GM12892 (cell line): ENCODE results near the gene IL24.

ENCODE experiments used
- DNase-seq: peaks from one replicate; pipeline ENCODE4 v3.0.0; 2011; ENCODE audit not compliant: insufficient read length
- FAIRE-seq: peaks from 2 replicates; lab custom pipeline; 2011; peaks lifted over from hg19 to GRCh38; lab: Jason Lieb, UNC
- POLR2A ChIP-seq: IDR thresholded peaks from 2 replicates; pipeline ENCODE4 v1.6.1; 2011; ENCODE audit warnings: low read depth, low read length, control low read depth
- POLR2AphosphoS5 ChIP-seq: IDR thresholded peaks from 2 replicates; pipeline ENCODE4 v1.6.1; 2011; ENCODE audit warnings: low read depth, low read length, control low read depth
- TAF1 ChIP-seq: IDR thresholded peaks from 2 replicates; pipeline ENCODE4 v1.6.1; 2011; ENCODE audit warnings: low read depth, mild to moderate bottlenecking, control low read depth, low read length, borderline replicate concordance

IL24 gene

DNA sequence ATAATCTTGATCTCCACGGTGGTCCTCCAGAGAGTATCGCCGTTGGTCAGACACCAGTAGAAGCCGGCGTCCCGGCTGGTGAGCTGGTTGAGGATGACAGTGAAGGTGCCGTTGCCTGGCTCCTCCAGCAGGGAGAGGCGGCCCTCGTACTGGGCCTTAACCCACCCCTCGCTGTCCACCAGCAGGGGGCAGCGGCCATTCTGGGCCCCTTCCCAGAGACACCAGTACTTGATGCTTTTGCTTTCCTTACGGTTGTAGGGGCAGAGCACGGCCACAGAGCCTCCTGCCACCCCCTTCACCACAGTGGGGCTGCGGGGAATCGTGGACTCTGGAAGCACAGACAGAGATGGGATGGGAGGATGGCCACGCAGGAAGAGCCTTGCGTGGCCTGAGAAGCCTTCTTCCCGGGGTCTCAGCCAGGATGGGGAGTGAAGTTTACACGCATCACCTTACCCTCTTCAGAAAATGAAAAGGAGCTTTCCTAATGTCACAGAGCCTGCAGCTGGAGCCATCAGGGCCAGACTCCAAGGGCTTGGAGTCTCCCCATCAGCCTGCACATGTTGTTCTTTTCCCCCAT is 38.3 kb downstream of the IL24 start:
- TF ChIP-seq POLR2AphosphoS5 (no peak), POLR2A (no peak), TAF1 (no peak)
- DNase-seq (no peak), FAIRE-seq (no peak)

DNA sequence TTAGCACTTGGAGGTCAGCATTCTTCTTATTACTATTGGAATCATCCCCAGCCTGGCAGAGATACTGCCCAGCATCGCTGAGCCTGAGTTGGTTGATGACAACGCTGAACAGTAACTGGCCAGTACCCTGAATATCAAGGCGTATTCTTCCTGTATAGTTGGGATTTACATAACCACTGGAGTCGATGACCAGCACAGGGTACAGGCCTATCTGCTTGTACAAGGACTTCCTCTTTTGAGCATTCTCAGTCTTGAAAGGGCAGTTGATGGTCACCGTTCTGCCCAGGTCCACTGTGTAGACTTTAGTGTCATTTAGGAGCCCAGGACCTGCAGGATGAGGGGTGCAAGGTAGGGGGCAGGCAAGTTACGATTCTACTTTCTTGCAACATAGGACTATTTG is 40.2 kb downstream of the IL24 start:
- TF ChIP-seq TAF1, result no peak
- TF ChIP-seq POLR2A, result no peak
- no peak for TF ChIP-seq POLR2AphosphoS5
- DNase-seq (no peak), FAIRE-seq (no peak)

DNA sequence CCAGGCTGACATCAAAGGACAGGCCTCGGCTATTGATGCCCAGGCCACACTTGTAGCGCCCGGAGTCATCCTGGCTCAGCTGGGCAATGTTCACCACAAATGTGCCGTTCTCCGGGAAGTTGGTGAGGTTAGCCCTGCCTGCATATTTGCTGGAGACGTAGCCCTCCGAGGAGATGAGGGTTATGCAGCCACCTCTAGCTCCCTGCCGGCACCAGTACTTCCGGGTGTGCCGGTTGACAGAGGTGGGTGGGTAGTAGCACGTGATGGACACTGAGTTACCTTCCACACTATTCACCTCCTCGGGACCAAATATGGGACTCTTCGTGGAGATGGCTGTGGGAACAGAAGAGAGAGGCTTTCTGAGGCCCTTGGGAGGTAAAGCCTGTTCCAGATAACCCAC is 41.9 kb downstream of the IL24 start:
- FAIRE-seq, result no peak
- TF ChIP-seq POLR2A (no peak), TAF1 (no peak), POLR2AphosphoS5 (no peak)
- no peak for DNase-seq

DNA sequence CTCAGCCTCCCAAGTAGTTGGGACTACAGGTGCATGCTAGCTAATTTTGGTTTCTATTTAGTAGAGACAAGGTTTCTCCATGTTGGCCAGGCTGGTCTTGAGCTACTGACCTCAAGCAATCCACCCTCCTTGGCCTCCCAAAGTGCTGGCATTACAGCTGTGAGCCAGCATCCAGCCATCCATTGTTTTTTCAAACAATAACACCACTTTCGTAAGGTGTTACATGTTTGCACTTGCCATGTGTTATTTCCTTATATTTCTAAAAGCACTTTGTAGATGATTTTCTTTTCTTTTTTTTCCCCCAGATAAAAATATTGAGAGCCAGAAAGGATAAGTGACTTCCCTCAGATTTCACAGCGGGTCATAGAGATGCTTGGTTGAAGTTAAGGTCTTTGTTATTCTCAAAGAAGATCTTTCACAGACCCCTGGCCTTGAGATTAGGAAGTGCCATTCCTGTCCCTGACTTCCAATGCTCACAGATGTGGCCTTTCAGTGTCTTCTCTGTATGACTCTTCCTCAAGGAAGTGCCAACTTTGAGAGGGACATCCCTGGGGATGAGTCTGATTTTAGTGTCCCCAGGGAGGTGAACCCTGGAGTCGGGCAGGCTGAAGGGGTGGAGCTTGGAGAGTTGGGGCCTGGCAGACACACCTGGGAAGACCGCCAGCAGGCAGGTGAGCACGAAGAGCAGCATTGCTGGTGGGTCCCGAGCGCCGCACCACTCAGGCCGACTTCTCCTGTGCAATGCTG is 42.8 kb downstream of the IL24 start:
- no peak for FAIRE-seq
- TF ChIP-seq TAF1 (no peak), POLR2AphosphoS5 (no peak), POLR2A (no peak)
- DNase-seq, result no peak

DNA sequence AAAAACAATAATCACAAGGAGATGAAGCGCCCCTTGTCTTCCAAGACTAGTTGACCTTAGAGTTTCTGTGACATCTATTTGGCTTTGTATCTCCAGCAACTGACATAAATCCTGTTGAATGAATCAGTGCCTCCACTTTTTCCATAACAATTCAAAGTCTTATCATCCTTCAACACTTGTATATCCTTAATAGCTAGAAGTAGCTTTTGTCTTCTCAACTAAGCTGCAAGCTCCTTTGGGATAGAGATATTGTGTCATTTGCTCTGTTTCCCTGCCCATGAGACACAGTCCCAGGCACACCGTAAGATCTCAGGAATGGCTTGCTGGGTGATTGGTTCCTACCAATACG is 43.3 kb downstream of the IL24 start:
- FAIRE-seq, result no peak
- TF ChIP-seq POLR2AphosphoS5 (no peak), TAF1 (no peak), POLR2A (no peak)

DNA sequence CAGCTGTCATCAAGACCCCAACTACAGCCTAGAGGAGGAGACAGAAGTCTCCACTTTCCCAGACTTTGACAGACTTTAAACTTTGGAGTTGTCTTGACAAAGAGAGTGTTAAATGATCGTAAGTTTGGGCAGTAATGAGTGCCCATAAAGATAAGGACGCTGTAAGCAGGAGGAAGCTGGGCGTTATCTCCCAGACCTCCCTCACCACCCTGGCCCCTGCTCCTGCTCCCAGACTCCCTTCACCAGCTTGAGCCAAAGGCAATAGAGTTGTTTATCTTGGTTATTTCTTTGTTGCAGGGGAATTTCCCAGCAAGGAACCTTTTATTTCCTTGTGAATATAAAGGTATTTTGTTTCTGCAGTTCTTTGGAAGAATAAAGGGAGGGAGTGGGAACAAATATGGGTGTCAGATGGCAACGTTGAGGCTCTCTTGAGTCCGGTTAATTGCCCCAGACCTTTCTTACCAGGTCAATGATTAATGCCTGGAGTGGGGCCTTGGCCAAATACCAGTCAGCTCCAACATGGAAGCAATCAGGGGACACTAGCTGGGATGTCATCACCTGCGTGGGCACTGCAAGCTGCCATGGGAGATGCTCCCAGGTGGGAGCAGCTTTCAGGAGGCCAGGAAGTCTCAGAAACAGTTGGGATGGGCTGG is 44.6 kb downstream of the IL24 start:
- no peak for DNase-seq
- TF ChIP-seq TAF1 (no peak), POLR2A (no peak), POLR2AphosphoS5 (no peak)
- no peak for FAIRE-seq

More for the DNA sequence above, 43.3 kb downstream of the IL24 start:
- no peak for DNase-seq

DNA sequence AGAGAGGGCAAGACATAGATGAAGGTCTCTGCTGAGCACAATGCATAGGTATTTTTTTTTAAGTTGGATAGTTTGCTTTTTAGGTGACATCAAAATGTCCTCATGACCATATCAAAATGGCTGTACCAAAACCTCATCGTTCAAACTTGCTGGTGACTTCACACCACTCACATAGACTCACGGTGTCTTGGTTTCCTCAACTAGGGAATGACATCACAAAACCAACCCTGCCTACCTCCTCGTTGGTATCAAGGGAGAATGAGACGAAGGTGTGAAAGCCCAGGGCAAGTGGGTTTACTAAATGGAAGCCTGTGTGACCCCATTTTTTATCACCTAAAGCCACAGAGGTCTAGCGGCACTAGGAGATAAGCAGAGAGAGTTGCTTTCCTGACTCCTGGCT is 47.5 kb downstream of the IL24 start:
- no peak for FAIRE-seq
- TF ChIP-seq POLR2AphosphoS5, result no peak
- no peak for TF ChIP-seq POLR2A

DNA sequence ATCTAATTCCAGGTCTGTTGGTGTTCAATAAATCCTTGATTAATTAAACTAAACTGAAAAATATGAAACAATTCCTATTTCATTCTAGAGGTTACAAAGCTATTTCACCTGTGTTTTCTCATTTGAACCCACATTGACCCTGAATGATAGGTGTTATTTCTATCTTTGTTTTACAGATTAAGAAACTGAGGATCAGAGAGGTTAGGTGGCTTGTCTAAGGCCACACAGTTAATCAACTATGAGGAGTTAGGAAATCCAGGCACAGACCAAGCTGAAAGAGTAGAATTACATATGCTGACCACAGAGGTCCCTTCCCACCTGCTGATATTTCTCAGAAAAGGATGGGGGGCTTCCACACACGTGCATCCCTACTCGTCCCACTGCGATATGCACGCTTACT is 48.5 kb downstream of the IL24 start:
- FAIRE-seq (no peak), DNase-seq (no peak)
- TF ChIP-seq TAF1, result no peak
- no peak for TF ChIP-seq POLR2A
- no peak for TF ChIP-seq POLR2AphosphoS5

More for the DNA sequence above, 47.5 kb downstream of the IL24 start:
- DNase-seq, result no peak

DNA sequence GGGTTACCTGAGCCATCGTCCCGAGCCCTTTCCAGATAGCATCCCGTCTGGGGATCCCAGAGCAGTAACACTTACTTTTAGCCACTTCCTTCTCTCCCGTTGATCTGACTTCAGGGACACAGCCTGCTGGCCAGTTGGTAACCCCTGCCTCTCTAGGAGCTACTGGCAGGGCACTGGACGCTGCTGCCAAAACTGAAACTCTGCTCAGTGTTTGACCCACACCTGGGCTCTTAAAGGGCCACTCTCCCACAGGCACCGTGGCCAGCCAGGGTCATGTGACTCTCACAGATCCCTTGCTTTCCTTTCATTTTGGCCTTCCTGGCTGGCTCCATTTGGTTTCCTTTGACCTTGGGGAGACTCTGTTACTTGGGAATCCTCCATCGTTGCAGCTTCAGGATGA is 49.0 kb downstream of the IL24 start, which contains the start of gene PIGR:
Gene PIGR (minus strand): TSS at position 206 of the 400 bp plus-strand sequence. CDS start 5,935 bp downstream, outside the sequence.
- no peak for FAIRE-seq
- no peak for TF ChIP-seq TAF1
- no peak for TF ChIP-seq POLR2AphosphoS5
- no peak for TF ChIP-seq POLR2A
- DNase-seq, result no peak

DNA sequence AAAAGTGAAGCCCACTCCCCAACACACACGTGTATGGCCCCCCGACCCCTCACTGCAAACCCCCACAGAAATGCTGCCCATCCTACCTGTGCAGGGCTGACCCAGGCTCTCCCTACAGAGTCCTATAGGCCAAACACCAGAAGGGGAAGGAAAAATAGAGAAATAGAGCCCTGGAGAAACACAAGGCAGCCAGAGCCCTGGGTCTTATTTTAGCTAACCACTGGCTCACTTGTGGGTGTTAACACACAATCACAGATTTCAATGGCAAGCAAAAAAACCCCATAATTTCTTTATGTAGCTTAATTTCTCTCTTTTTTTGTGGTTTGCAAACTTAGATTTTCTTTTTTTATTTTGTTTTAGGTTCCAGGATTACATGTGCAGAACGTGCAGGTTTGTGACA is 50.0 kb downstream of the IL24 start:
- TF ChIP-seq POLR2A (no peak), POLR2AphosphoS5 (no peak), TAF1 (no peak)
- FAIRE-seq (no peak), DNase-seq (no peak)

DNA sequence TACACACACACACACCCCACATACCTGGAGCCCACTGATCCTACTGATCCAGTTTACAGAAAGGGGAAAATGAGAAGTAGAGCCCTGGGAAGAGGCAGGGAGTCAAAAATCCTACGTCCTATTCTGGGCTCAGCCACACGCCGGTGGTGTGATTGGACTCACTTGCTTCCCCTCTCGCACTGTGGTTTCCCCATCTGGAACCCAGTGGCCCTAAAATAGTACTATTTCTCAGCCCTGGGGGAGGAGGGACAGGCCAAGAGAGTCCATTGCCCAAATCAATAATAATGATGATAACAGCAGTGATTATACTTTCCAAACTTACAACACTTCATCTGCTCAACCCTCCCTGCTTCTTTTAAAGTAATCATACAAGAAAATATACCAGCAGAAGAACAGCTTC is 52.0 kb downstream of the IL24 start:
- no peak for DNase-seq
- no peak for FAIRE-seq
- TF ChIP-seq TAF1 (no peak), POLR2AphosphoS5 (no peak), POLR2A (no peak)

DNA sequence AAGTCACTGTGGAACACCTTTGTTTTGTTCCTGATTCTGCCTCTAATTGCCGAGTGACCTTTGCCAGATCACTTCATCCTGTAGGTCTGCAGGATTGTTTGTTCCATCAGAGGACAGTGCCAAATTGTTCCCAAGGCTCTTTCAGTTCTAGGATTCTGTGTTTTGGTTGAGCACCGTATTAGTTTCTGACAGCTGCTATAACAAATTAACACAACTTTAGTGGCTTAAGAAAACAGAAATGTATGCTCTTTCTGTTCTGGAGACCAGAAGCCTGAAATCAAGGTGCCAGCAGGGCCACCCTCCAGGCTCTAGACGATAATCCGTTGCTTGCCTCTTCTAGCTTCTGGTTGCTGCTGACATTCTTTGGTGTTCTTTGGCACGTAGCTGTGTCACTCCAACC is 52.4 kb downstream of the IL24 start:
- TF ChIP-seq POLR2A, result no peak
- no peak for TF ChIP-seq POLR2AphosphoS5
- TF ChIP-seq TAF1, result no peak
- DNase-seq, result no peak
- FAIRE-seq, result no peak
